Neural cell (in vitro differentiated cells): ENCODE data around the gene GLRX5.

Source experiments
- MXI1 ChIP-seq: fragments of 450-650 bp; conservative IDR thresholded peaks from 2 replicates; pipeline ENCODE4 v1.6.1; 2014; ENCODE audit warnings: antibody characterized with exemption, mild to moderate bottlenecking; ENCODE audit not compliant: poor library complexity, severe bottlenecking
- SMC3 ChIP-seq: fragments of 450-650 bp; conservative IDR thresholded peaks from 2 replicates; pipeline ENCODE4 v1.6.1; 2014; ENCODE audit warnings: antibody characterized with exemption, mild to moderate bottlenecking, moderate library complexity; ENCODE audit not compliant: poor library complexity
- TAF1 ChIP-seq: IDR thresholded peaks from 2 replicates; pipeline ENCODE4 v1.6.1; 2012; ENCODE audit warnings: low read depth
- TF ChIP-seq, protein P1 (sequence below): fragments of 450-650 bp; IDR thresholded peaks from 2 replicates; pipeline ENCODE4 v1.5.1; 2014; ENCODE audit warnings: antibody characterized with exemption, mild to moderate bottlenecking, moderate library complexity; ENCODE audit not compliant: poor library complexity, severe bottlenecking

DNA sequence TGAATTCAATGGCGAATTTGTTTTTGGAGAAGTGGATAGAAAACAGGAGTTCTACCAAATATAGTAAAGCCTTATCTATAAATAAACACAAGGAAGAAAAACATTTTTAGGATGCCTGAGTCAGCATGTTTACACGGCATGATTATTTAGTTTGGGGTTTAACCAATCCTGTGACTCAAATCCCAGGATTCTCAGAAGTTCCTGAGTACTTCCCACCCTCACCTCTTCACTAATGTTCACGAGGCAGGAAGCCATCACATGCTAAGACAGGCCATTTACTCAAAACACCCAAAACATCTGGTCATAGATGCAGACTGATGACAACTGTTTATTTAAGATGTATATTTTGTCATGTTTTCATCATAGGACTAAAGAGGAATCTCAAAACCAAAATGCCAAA, 3.4 kb upstream of the GLRX5 start:
- no peak for TF ChIP-seq TAF1
- TF ChIP-seq, protein P1, sequence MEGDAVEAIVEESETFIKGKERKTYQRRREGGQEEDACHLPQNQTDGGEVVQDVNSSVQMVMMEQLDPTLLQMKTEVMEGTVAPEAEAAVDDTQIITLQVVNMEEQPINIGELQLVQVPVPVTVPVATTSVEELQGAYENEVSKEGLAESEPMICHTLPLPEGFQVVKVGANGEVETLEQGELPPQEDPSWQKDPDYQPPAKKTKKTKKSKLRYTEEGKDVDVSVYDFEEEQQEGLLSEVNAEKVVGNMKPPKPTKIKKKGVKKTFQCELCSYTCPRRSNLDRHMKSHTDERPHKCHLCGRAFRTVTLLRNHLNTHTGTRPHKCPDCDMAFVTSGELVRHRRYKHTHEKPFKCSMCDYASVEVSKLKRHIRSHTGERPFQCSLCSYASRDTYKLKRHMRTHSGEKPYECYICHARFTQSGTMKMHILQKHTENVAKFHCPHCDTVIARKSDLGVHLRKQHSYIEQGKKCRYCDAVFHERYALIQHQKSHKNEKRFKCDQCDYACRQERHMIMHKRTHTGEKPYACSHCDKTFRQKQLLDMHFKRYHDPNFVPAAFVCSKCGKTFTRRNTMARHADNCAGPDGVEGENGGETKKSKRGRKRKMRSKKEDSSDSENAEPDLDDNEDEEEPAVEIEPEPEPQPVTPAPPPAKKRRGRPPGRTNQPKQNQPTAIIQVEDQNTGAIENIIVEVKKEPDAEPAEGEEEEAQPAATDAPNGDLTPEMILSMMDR: no peak
- TF ChIP-seq SMC3: no peak
- TF ChIP-seq MXI1: no peak
